K562 (cell line): Measurements from ENCODE around the gene SHANK3. TPM values are rescaled to one million over a fixed set of nuclear protein-coding genes. Genes with fewer than 3 reads are reported as not detected.

Source experiments
- ATAC-seq: fragments of 200-7000 bp; cut with Tn5 transposase; 3 replicates; pipeline ENCODE4 v1.9.1; 2020; ENCODE audit warnings: moderate library complexity
- BruUV-seq: library from RNA; stranded (reverse); fragments of 400-500 nt; replicated peaks from 2 replicates; lab custom pipeline; 2021; lab: Mats Ljungman, UMichigan
- CTCF ChIA-PET: fragments of 300-600 bp; formaldehyde crosslinking; extraction: SDS; loops from one replicate; lab custom pipeline; 2021; ENCODE audit warnings: low intra/inter-chr PET ratio; lab: Yijun Ruan, JAX
- POLR2A ChIA-PET: fragments of 300-600, 350-650 bp; sonication (Branson Sonifier 250); formaldehyde crosslinking; extraction: SDS; loops from one replicate; lab custom pipeline; 2021; ENCODE audit warnings: antibody characterized with exemption, inconsistent platforms; lab: Yijun Ruan, JAX
- DNase-seq, 4 experiments: peaks; one replicate each; pipeline versions ENCODE4 v3.0.0 to v3.0.0-alpha.2; 2011 to 2018; ENCODE audit warnings: low spot score in 3 of 4, mixed read lengths in 3 of 4; ENCODE audit errors: extremely low read depth in 1 of 4
- FAIRE-seq: peaks from 2 replicates; lab custom pipeline; 2011; peaks lifted over from hg19 to GRCh38; lab: Jason Lieb, UNC
- H2AFZ ChIP-seq: 2 replicates; pipeline ENCODE4 v1.6.0; 2011; ENCODE audit warnings: low read depth, low read length, control low read depth, inconsistent platforms
- H3K27ac ChIP-seq: fragments of 200-600 bp; 3 replicates; pipeline ENCODE4 v1.8.0; 2011; ENCODE audit warnings: low read depth, mild to moderate bottlenecking, control low read depth, inconsistent platforms, low read length, moderate library complexity, mixed read lengths; ENCODE audit errors: extremely low read depth
- H3K27me3 ChIP-seq, 2 experiments: fragments of 300-600 bp in 1 of 2; 2 replicates in 1 of 2; 3 replicates in 1 of 2; pipeline versions ENCODE4 v1.6.0 to v1.8.0; 2011; ENCODE audit warnings: inconsistent platforms in 2 of 2, low read length in 2 of 2, mild to moderate bottlenecking in 1 of 2, mixed read lengths in 1 of 2, moderate library complexity in 1 of 2; ENCODE audit not compliant: control insufficient read depth in 2 of 2, insufficient read depth in 2 of 2
- H3K36me3 ChIP-seq: fragments of 300-600 bp; 3 replicates; pipeline ENCODE4 v1.8.0; 2011; ENCODE audit warnings: mild to moderate bottlenecking, low read length, inconsistent platforms; ENCODE audit not compliant: control insufficient read depth, insufficient read depth
- H3K4me1 ChIP-seq, 2 experiments: fragments of 200-600 bp in 1 of 2; replicated peaks in 1 of 2; 2 replicates in 1 of 2; 3 replicates in 1 of 2; pipeline versions ENCODE4 v1.5.1 to v1.8.0; 2011; ENCODE audit warnings: inconsistent platforms in 2 of 2, low read length in 2 of 2, mild to moderate bottlenecking in 1 of 2, mixed read lengths in 1 of 2, moderate library complexity in 1 of 2; ENCODE audit not compliant: control insufficient read depth in 2 of 2, insufficient read depth in 2 of 2
- H3K4me2 ChIP-seq: 2 replicates; pipeline ENCODE4 v1.6.1; 2011; ENCODE audit warnings: low read length, control low read depth, inconsistent platforms, mixed read lengths; ENCODE audit not compliant: insufficient read depth
- H3K4me3 ChIP-seq: fragments of 200-600 bp; sonication (generic), shearing (Covaris generic); 2 replicates; pipeline ENCODE4 v1.5.1; 2016; ENCODE audit warnings: control low read depth, inconsistent platforms
- H3K79me2 ChIP-seq: fragments of 200-600 bp; 3 replicates; pipeline ENCODE4 v1.8.0; 2011; ENCODE audit warnings: low read length, inconsistent platforms; ENCODE audit not compliant: control insufficient read depth, insufficient read depth
- H3K9ac ChIP-seq, 2 experiments: 2 replicates each; pipeline versions ENCODE4 v1.6.0 to v1.6.1; 2011; ENCODE audit warnings: low read depth in 2 of 2, low read length in 2 of 2, control low read depth in 1 of 2, inconsistent platforms in 1 of 2, mild to moderate bottlenecking in 1 of 2, mixed read lengths in 1 of 2; ENCODE audit not compliant: insufficient read depth in 1 of 2
- H3K9me1 ChIP-seq: one replicate; pipeline ENCODE4 v1.6.0; 2011; ENCODE audit warnings: inconsistent platforms, mild to moderate bottlenecking, low read length, moderate library complexity; ENCODE audit not compliant: control insufficient read depth, insufficient read depth
- H3K9me3 ChIP-seq: replicated peaks from 2 replicates; pipeline ENCODE4 v1.5.1; 2011; ENCODE audit warnings: low read depth, low read length, inconsistent platforms; ENCODE audit not compliant: control insufficient read depth, insufficient read depth
- H4K20me1 ChIP-seq: replicated peaks from 2 replicates; pipeline ENCODE4 v1.6.1; 2011; ENCODE audit warnings: low read length, inconsistent platforms, mixed read lengths; ENCODE audit not compliant: control insufficient read depth, insufficient read depth
- CBX8 ChIP-seq: fragments of 200-600 bp; sonication (generic); IDR thresholded peaks from 2 replicates; pipeline ENCODE4 v1.6.1; 2012; ENCODE audit warnings: borderline replicate concordance, mixed run types, low read depth, mild to moderate bottlenecking, moderate library complexity, mixed read lengths, low read length, control low read depth, inconsistent platforms; ENCODE audit not compliant: poor library complexity, severe bottlenecking; ENCODE audit errors: extremely low read depth
- CREM ChIP-seq: IDR thresholded peaks from 2 replicates; pipeline ENCODE4 v1.6.1; 2014; ENCODE audit warnings: antibody characterized with exemption, low read depth
- DMBX1 ChIP-seq: fragments of 250-450 bp; sonication (Bioruptor Pico); IDR thresholded peaks from 2 replicates; pipeline ENCODE4 v1.8.0; 2022; ENCODE audit warnings: inconsistent platforms, mild to moderate bottlenecking, moderate library complexity, borderline replicate concordance
- ETV6 ChIP-seq, 3 experiments: fragments of 150-350 bp in 1 of 3; sonication (generic) in 1 of 3; formaldehyde crosslinking in 1 of 3; IDR thresholded peaks; 2 replicates each; pipeline versions ENCODE4 v1.6.1 to v1.8.0; 2014 to 2022; ENCODE audit warnings: borderline replicate concordance in 2 of 3, low read depth in 2 of 3, antibody characterized with exemption in 1 of 3, low read length in 1 of 3, mild to moderate bottlenecking in 1 of 3, missing genetic modification reagents in 1 of 3
- KLF6 ChIP-seq: fragments of 250-450 bp; sonication (Bioruptor Pico); IDR thresholded peaks from 2 replicates; pipeline ENCODE4 v1.4.0; 2020; ENCODE audit warnings: mild to moderate bottlenecking, moderate library complexity, borderline replicate concordance
- LARP7 ChIP-seq: fragments of 450-650 bp; IDR thresholded peaks from 2 replicates; pipeline ENCODE4 v1.6.1; 2016
- NFIX ChIP-seq: fragments of 250-450 bp; sonication (Bioruptor Pico); IDR thresholded peaks from 2 replicates; pipeline ENCODE4 v1.4.0; 2020; ENCODE audit warnings: low read depth, mild to moderate bottlenecking, moderate library complexity
- POLR2AphosphoS2 ChIP-seq: IDR thresholded peaks from 2 replicates; pipeline ENCODE4 v1.6.1; 2012; ENCODE audit warnings: low read length, improper control_type of control experiment
- STAG1 ChIP-seq: sonication (generic); formaldehyde crosslinking; IDR thresholded peaks from 2 replicates; pipeline ENCODE4 v1.5.0; 2020; ENCODE audit warnings: missing genetic modification reagents, borderline replicate concordance
- TFAM ChIP-seq: fragments of 250-450 bp; sonication (Bioruptor Pico); conservative IDR thresholded peaks from 2 replicates; pipeline ENCODE4 v1.5.0; 2021; ENCODE audit warnings: mild to moderate bottlenecking, moderate library complexity
- ZBTB1 ChIP-seq: sonication (generic); formaldehyde crosslinking; IDR thresholded peaks from 2 replicates; pipeline ENCODE4 v1.8.1; 2023; ENCODE audit warnings: missing genetic modification reagents, low read depth, mild to moderate bottlenecking, borderline replicate concordance
- ZBTB34 ChIP-seq: fragments of 250-450 bp; sonication (Bioruptor Pico); IDR thresholded peaks from 2 replicates; pipeline ENCODE4 v1.8.0; 2021; ENCODE audit warnings: mild to moderate bottlenecking, moderate library complexity
- ZNF140 ChIP-seq: fragments of 250-450 bp; sonication (Bioruptor Pico); IDR thresholded peaks from 2 replicates; pipeline ENCODE4 v1.8.0; 2021; ENCODE audit warnings: moderate library complexity, mild to moderate bottlenecking, inconsistent platforms
- ZNF507 ChIP-seq: conservative IDR thresholded peaks from 2 replicates; pipeline ENCODE4 v1.6.1; 2017; ENCODE audit warnings: missing genetic modification characterization, missing compliant biosample characterization
- WGBS: fragments of 100-300 bp; shearing (Covaris generic); methylation state at CpG from one replicate; pipeline ENCODE4 v1.1.6; 2016; ENCODE audit warnings: low coverage, mixed read lengths; ENCODE audit not compliant: insufficient coverage; ENCODE audit errors: missing lambda C conversion rate; 5-methylcytosine and 5-hydroxymethylcytosine counted together
- in situ Hi-C: fragments of 300-500 bp; cut with MboI; formaldehyde crosslinking; loops from 4 replicates; pipeline ENCODE4 v1.15.0; 2018; ENCODE audit warnings: inconsistent platforms, mixed read lengths
- intact Hi-C: fragments of 100-400 bp; cut with micrococcal nuclease; formaldehyde crosslinking; loops from 2 replicates; pipeline ENCODE4 v1.14.2; 2022
- polyA plus RNA-seq, 8 experiments: library from polyadenylated mRNA; depleted of rRNA in 4 of 8; stranded (reverse) in 5 of 8; unstranded in 3 of 8; fragments of >200 nt; fragmentation: Nextera tagmentation in 2 of 8; fragmentation: Illumina TruSeq in 1 of 8; extraction: Ambion mirVana in 2 of 8; extraction: Trizol in 1 of 8; gene quantifications; 2 replicates each; pipeline versions ENCODE4 v1.2.1 to v1.2.3, GENCODE V29; 2011 to 2014; ENCODE audit warnings: inconsistent platforms in 1 of 8, missing spikeins in 1 of 8
- total RNA-seq, 7 experiments: library from RNA; depleted of rRNA in 6 of 7; stranded (reverse); fragments of >200 nt in 6 of 7; fragmentation: Illumina TruSeq in 2 of 7; extraction: Trizol in 2 of 7; gene quantifications; 2 replicates each; pipeline versions ENCODE4 v1.2.1 to v1.2.3, GENCODE V29; 2011 to 2021; ENCODE audit warnings: low replicate concordance in 1 of 7
- TF ChIP-seq, protein P1 (sequence below): fragments of 450-650 bp; IDR thresholded peaks from 2 replicates; pipeline ENCODE4 v1.6.1; 2017; ENCODE audit warnings: antibody characterized with exemption, mild to moderate bottlenecking

SHANK3 gene
- total and polyA plus RNA-seq, 9 of the 15 experiments (the other 6 are each of a cell fraction or from before 2014, with no cell fraction given) = 0.01 to 0.07 (median 0.03) TPM; not detected in 6

DNA sequence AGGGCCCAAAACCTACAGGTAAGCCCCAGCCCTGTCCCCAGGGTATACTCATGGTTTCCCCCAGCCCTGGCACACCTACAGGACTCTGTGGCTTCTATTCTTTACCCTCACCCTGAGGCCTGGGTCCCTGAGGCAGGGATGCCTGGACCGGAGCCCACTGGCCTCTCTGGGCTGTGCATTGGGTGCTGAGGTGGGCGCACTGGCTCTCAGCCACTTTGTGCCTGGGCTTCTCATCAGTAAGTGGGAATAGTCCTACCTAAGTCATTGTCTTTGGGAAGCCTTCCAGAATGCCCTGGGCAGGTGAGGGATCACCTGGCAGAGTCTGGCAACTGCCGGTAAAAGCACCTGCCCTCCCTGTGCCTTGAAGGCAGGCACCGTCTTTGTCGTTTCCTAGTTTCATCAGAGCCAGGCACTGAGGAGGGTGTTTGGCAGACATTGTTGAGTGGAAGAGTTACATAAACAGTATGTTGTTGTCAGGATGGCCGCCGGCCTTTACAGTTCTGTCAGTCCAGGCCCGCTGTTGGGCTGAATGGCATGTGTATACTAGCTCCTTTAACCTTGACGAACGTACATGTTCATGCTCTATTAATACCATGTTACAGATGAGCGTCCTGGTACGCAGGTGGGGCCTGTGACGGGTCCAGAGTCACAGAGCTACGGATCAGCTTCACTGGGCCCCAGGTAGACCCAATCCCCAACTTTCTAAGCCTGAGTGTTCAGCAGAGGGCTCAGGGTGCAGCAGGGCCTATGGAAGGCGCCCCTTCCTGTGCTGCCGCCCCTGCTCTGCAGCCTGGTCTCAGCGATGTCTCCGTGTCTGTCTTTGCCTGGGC lies 23.0 kb downstream of the SHANK3 start:
- Histone ChIP-seq H3K9me1 (no peaks in the 10 kb centered on the region), H3K27me3 (peaks cover 6 to 19% of the 10 kb centered on the region in 2 experiments; a peak in 4 of 5 replicates), H2AFZ (no peak overlapping the region), H3K79me2 (no peaks in the 10 kb centered on the region), H3K9ac (no peak overlapping the region), H3K36me3 (no peaks in the 10 kb centered on the region), H4K20me1 (no peaks in the 10 kb centered on the region), H3K9me3 (no peaks in the 10 kb centered on the region; the same call in 1 of the 2 replicates), H3K4me3 (no peak overlapping the region), H3K4me2 (no peak overlapping the region), H3K27ac (no peak overlapping the region), H3K4me1 (peaks cover 0 to 8% of the 10 kb centered on the region in 2 experiments; a peak in 1 of 5 replicates)
- ChIA-PET CTCF (interaction anchor here (0.7 kb wide), 1 partner anchor 120 kb away, joined by 3 read pairs; no protein-coding TSS in a partner anchor), POLR2A (no interaction called here)
- no peak for ATAC-seq
- FAIRE-seq = no peak
- no peak for DNase-seq
- BruUV-seq = no TSS peak
- in situ Hi-C loops (loop anchor here (5.0 kb wide), 1 partner anchor 53 kb away; no protein-coding TSS in a partner anchor), intact Hi-C loops (no loop called here)
- 11% methylated on average over 17 of the region's 18 CpGs for WGBS
- TF ChIP-seq, protein P1, sequence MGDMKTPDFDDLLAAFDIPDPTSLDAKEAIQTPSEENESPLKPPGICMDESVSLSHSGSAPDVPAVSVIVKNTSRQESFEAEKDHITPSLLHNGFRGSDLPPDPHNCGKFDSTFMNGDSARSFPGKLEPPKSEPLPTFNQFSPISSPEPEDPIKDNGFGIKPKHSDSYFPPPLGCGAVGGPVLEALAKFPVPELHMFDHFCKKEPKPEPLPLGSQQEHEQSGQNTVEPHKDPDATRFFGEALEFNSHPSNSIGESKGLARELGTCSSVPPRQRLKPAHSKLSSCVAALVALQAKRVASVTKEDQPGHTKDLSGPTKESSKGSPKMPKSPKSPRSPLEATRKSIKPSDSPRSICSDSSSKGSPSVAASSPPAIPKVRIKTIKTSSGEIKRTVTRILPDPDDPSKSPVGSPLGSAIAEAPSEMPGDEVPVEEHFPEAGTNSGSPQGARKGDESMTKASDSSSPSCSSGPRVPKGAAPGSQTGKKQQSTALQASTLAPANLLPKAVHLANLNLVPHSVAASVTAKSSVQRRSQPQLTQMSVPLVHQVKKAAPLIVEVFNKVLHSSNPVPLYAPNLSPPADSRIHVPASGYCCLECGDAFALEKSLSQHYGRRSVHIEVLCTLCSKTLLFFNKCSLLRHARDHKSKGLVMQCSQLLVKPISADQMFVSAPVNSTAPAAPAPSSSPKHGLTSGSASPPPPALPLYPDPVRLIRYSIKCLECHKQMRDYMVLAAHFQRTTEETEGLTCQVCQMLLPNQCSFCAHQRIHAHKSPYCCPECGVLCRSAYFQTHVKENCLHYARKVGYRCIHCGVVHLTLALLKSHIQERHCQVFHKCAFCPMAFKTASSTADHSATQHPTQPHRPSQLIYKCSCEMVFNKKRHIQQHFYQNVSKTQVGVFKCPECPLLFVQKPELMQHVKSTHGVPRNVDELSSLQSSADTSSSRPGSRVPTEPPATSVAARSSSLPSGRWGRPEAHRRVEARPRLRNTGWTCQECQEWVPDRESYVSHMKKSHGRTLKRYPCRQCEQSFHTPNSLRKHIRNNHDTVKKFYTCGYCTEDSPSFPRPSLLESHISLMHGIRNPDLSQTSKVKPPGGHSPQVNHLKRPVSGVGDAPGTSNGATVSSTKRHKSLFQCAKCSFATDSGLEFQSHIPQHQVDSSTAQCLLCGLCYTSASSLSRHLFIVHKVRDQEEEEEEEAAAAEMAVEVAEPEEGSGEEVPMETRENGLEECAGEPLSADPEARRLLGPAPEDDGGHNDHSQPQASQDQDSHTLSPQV = no peak
- no peak for TF ChIP-seq CBX8
- TF ChIP-seq NFIX (CRISPR knock-in tag) = no peak
- no peak for TF ChIP-seq LARP7
- TF ChIP-seq STAG1 = no peak
- no peak for TF ChIP-seq ETV6 (IDR thresholded peaks at IDR 0.05; ENCODE audit: borderline replicate concordance in 1 of 2, low read depth in 2 of 2, low read length in 1 of 2)
- no peak for TF ChIP-seq ETV6 (CRISPR knock-in tag; IDR thresholded peaks at IDR 0.05; ENCODE audit: borderline replicate concordance)
- no peak for TF ChIP-seq KLF6 (CRISPR knock-in tag)
- no peak for TF ChIP-seq ZBTB1
- TF ChIP-seq ZNF507 = no peak
- no peak for TF ChIP-seq ZBTB34 (CRISPR knock-in tag)
- TF ChIP-seq CREM = no peak
- TF ChIP-seq ZNF140 = no peak
- no peak for TF ChIP-seq TFAM (CRISPR knock-in tag)
- TF ChIP-seq DMBX1 = no peak
- no peak for TF ChIP-seq POLR2AphosphoS2
